H1 (cell line): ENCODE data around the gene COLEC11. TPM values are rescaled to one million over a fixed set of nuclear protein-coding genes. Genes with fewer than 3 reads are reported as not detected.

Experiments
- CTCF ChIA-PET: fragments of 300-600 bp; sonication (Branson Sonifier 250); formaldehyde crosslinking; loops from one replicate; lab custom pipeline; 2021; ENCODE audit not compliant: partially characterized antibody; lab: Charles Lee
- POLR2A ChIA-PET: fragments of 300-600 bp; sonication (Branson Sonifier 250); formaldehyde crosslinking; loops from one replicate; lab custom pipeline; 2021; ENCODE audit warnings: inconsistent platforms; ENCODE audit not compliant: partially characterized antibody; lab: Charles Lee
- DNase-seq, 2 experiments: peaks; one replicate each; pipeline versions ENCODE4 v3.0.0 to v3.0.0-alpha.2; 2010 to 2022; ENCODE audit warnings: low spot score in 2 of 2, low read depth in 1 of 2, mixed read lengths in 1 of 2
- FAIRE-seq: peaks from 2 replicates; lab custom pipeline; 2011; peaks lifted over from hg19 to GRCh38; lab: Jason Lieb, UNC
- H2AFZ ChIP-seq: 2 replicates; pipeline ENCODE4 v1.8.1; 2012; ENCODE audit warnings: low read length, inconsistent platforms
- H2AK5ac ChIP-seq: 2 replicates; pipeline ENCODE4 v1.6.1; 2013; ENCODE audit warnings: low read depth, low read length
- H2BK120ac ChIP-seq: replicated peaks from 2 replicates; pipeline ENCODE3; 2013; ENCODE audit warnings: low read depth, low read length, inconsistent platforms
- H2BK12ac ChIP-seq: 2 replicates; pipeline ENCODE4 v1.6.1; 2013; ENCODE audit warnings: low read depth, low read length
- H2BK15ac ChIP-seq: 2 replicates; pipeline ENCODE4 v1.6.1; 2013; ENCODE audit warnings: low read length
- H2BK20ac ChIP-seq: 2 replicates; pipeline ENCODE4 v1.6.1; 2013; ENCODE audit warnings: low read length
- H2BK5ac ChIP-seq: 2 replicates; pipeline ENCODE4 v1.6.1; 2013; ENCODE audit warnings: low read depth, low read length
- H3K14ac ChIP-seq: 2 replicates; pipeline ENCODE4 v1.6.1; 2013; ENCODE audit warnings: inconsistent platforms; ENCODE audit not compliant: insufficient read length
- H3K18ac ChIP-seq: 2 replicates; pipeline ENCODE4 v1.6.1; 2013; ENCODE audit warnings: low read length; ENCODE audit errors: extremely low read depth
- H3K23ac ChIP-seq: 2 replicates; pipeline ENCODE4 v1.6.1; 2013; ENCODE audit warnings: inconsistent platforms; ENCODE audit not compliant: insufficient read length
- H3K23me2 ChIP-seq: 2 replicates; pipeline ENCODE4 v1.6.1; 2013; ENCODE audit warnings: low read depth, low read length
- H3K27ac ChIP-seq: 2 replicates; pipeline ENCODE4 v1.6.1; 2011; ENCODE audit warnings: low read depth, low read length, inconsistent platforms
- H3K27me3 ChIP-seq, 4 experiments: replicated peaks in 1 of 4; 1 replicate in 1 of 4; 2 replicates in 3 of 4; pipeline versions ENCODE4 v1.6.1 to v1.8.1; 2011 to 2013; ENCODE audit warnings: low read length in 3 of 4, mild to moderate bottlenecking in 3 of 4, inconsistent platforms in 2 of 4, mixed read lengths in 2 of 4, moderate library complexity in 1 of 4; ENCODE audit not compliant: control insufficient read depth in 3 of 4, insufficient read depth in 3 of 4; ENCODE audit errors: extremely low read depth in 1 of 4
- H3K36me3 ChIP-seq, 4 experiments: 2 replicates each; pipeline versions ENCODE4 v1.6.1 to v1.8.1; 2011 to 2013; ENCODE audit warnings: mild to moderate bottlenecking in 4 of 4, low read length in 3 of 4, moderate library complexity in 2 of 4, control low read depth in 1 of 4, inconsistent platforms in 1 of 4; ENCODE audit not compliant: insufficient read depth in 4 of 4, control insufficient read depth in 2 of 4
- H3K4ac ChIP-seq: replicated peaks from 2 replicates; pipeline ENCODE3; 2013; ENCODE audit warnings: low read length, low read depth, mixed read lengths, inconsistent platforms; ENCODE audit not compliant: insufficient read length
- H3K4me1 ChIP-seq, 4 experiments: replicated peaks in 1 of 4; 1 replicate in 1 of 4; 2 replicates in 3 of 4; pipeline versions ENCODE4 v1.6.1 to v1.8.1; 2011 to 2013; ENCODE audit warnings: low read length in 3 of 4, inconsistent platforms in 2 of 4, mixed read lengths in 1 of 4; ENCODE audit not compliant: insufficient read depth in 4 of 4, control insufficient read depth in 3 of 4
- H3K4me2 ChIP-seq, 2 experiments: 2 replicates each; pipeline versions ENCODE4 v1.6.1 to v1.8.1; 2011 to 2013; ENCODE audit warnings: low read depth in 2 of 2, low read length in 2 of 2, control low read depth in 1 of 2, inconsistent platforms in 1 of 2, mild to moderate bottlenecking in 1 of 2; ENCODE audit not compliant: insufficient read depth in 1 of 2
- H3K4me3 ChIP-seq, 4 experiments: fragments of 200-600, 300-600 bp in 1 of 4; sonication (generic), shearing (Covaris generic), sonication (Bioruptor Twin) in 1 of 4; 2 replicates each; pipeline versions ENCODE4 v1.5.1 to v1.8.1; 2011 to 2016; ENCODE audit warnings: low read length in 4 of 4, low read depth in 3 of 4, control low read depth in 2 of 4, inconsistent platforms in 2 of 4, mild to moderate bottlenecking in 2 of 4, mixed read lengths in 1 of 4, moderate library complexity in 1 of 4; ENCODE audit not compliant: insufficient read depth in 2 of 4; ENCODE audit errors: extremely low read depth in 1 of 4
- H3K56ac ChIP-seq: replicated peaks from 2 replicates; pipeline ENCODE3; 2013; ENCODE audit warnings: low read depth, mild to moderate bottlenecking, mixed read lengths, low read length, inconsistent platforms; ENCODE audit not compliant: insufficient read length
- H3K79me1 ChIP-seq: 2 replicates; pipeline ENCODE4 v1.6.1; 2013; ENCODE audit warnings: low read depth, low read length, control low read depth
- H3K79me2 ChIP-seq, 2 experiments: 2 replicates each; pipeline versions ENCODE4 v1.6.1 to v1.8.1; 2012 to 2013; ENCODE audit warnings: low read length in 2 of 2, mild to moderate bottlenecking in 2 of 2, inconsistent platforms in 1 of 2; ENCODE audit not compliant: insufficient read depth in 2 of 2, control insufficient read depth in 1 of 2
- H3K9ac ChIP-seq, 4 experiments: replicated peaks in 1 of 4; 1 replicate in 1 of 4; 2 replicates in 3 of 4; pipeline versions ENCODE4 v1.6.1 to v1.8.1; 2011 to 2013; ENCODE audit warnings: low read depth in 3 of 4, low read length in 3 of 4, control low read depth in 2 of 4, mild to moderate bottlenecking in 2 of 4, moderate library complexity in 2 of 4, inconsistent platforms in 1 of 4; ENCODE audit errors: extremely low read depth in 1 of 4
- H3K9me3 ChIP-seq, 2 experiments: 2 replicates each; pipeline versions ENCODE4 v1.6.1 to v1.8.1; 2012 to 2013; ENCODE audit warnings: mild to moderate bottlenecking in 2 of 2, moderate library complexity in 2 of 2, control low read depth in 1 of 2, inconsistent platforms in 1 of 2, low read depth in 1 of 2, low read length in 1 of 2, mixed read lengths in 1 of 2; ENCODE audit not compliant: insufficient read depth in 2 of 2
- H4K20me1 ChIP-seq, 2 experiments: replicated peaks in 1 of 2; 2 replicates each; pipeline versions ENCODE3 to v1.8.1; 2011 to 2013; ENCODE audit warnings: inconsistent platforms in 2 of 2, low read length in 2 of 2, mild to moderate bottlenecking in 1 of 2; ENCODE audit not compliant: insufficient read depth in 2 of 2, control insufficient read depth in 1 of 2
- H4K5ac ChIP-seq: 2 replicates; pipeline ENCODE4 v1.6.1; 2013; ENCODE audit warnings: low read length, low read depth, mixed read lengths, inconsistent platforms; ENCODE audit not compliant: insufficient read length
- H4K8ac ChIP-seq: 2 replicates; pipeline ENCODE4 v1.8.0; 2013; ENCODE audit warnings: mild to moderate bottlenecking, moderate library complexity, low read length, inconsistent platforms; ENCODE audit not compliant: insufficient read depth; ENCODE audit errors: extremely low read depth
- H4K91ac ChIP-seq: replicated peaks from 2 replicates; pipeline ENCODE3; 2013; ENCODE audit warnings: low read length, mixed read lengths, inconsistent platforms; ENCODE audit not compliant: insufficient read length
- ASH2L ChIP-seq: fragments of 200-600, 300-600 bp; sonication (generic); IDR thresholded peaks from one replicate; pipeline ENCODE4 v1.7.1; 2017; ENCODE audit warnings: low read length
- E2F6 ChIP-seq: IDR thresholded peaks from 2 replicates; pipeline ENCODE4 v1.6.1; 2012; ENCODE audit warnings: inconsistent platforms
- TEAD4 ChIP-seq: IDR thresholded peaks from 2 replicates; pipeline ENCODE4 v1.6.1; 2012; ENCODE audit warnings: low read depth, low read length, inconsistent platforms, mixed read lengths
- WGBS, 2 experiments: shearing (Covaris generic) in 1 of 2; methylation state at CpG; one replicate each; pipeline versions ENCODE4 v1.1.6 to v1.1.7; 2013 to 2015; ENCODE audit warnings: low lambda C conversion rate in 2 of 2, mixed read lengths in 2 of 2, inconsistent platforms in 1 of 2, low coverage in 1 of 2, missing lambda C conversion rate in 1 of 2; ENCODE audit not compliant: insufficient replicate concordance in 2 of 2, insufficient coverage in 1 of 2, insufficient read length in 1 of 2; ENCODE audit errors: extremely low coverage in 1 of 2, missing lambda C conversion rate in 1 of 2; 5-methylcytosine and 5-hydroxymethylcytosine counted together
- polyA plus RNA-seq, 7 experiments: library from polyadenylated mRNA; depleted of rRNA in 3 of 7; stranded (reverse) in 5 of 7; unstranded in 2 of 7; fragments of >200 nt in 5 of 7; fragments of 200-250 nt in 2 of 7; gene quantifications; 1 replicate in 5 of 7; 2 replicates in 1 of 7; 4 replicates in 1 of 7; pipeline versions ENCODE4 v1.2.1 to v1.2.3, GENCODE V29; 2011 to 2013; ENCODE audit warnings: missing spikeins in 2 of 7, mixed read lengths in 2 of 7
- total RNA-seq: library from RNA; stranded (reverse); fragmentation: NEBNext Ultra II Directional; extraction: Animal tissue kit (Norgen Biotek cat#: 25700); gene quantifications from 2 replicates; pipeline ENCODE4 v1.2.1, GENCODE V29; 2021

Gene COLEC11
- total and polyA plus RNA-seq, 2 of the 8 experiments (the other 6 are each of a cell fraction or from before 2014, with no cell fraction given): 0.47 to 0.80 TPM

GRCh38 chr2:3674066-3674845 is 79.3 kb downstream of the COLEC11 start:
- no peaks in the 10 kb centered on the region for H3K4me1 ChIP-seq
- no peak overlapping the region for H2BK120ac ChIP-seq
- TF ChIP-seq ASH2L (no peak), TEAD4 (no peak), E2F6 (no peak)
- H2AFZ ChIP-seq: no peak overlapping the region
- no peaks in the 10 kb centered on the region for H3K9me3 ChIP-seq
- H2BK12ac ChIP-seq: no peak overlapping the region
- no peak overlapping the region for H3K56ac ChIP-seq
- no peak overlapping the region for H2BK5ac ChIP-seq
- POLR2A ChIA-PET: no interaction called here
- H3K79me1 ChIP-seq: no peaks in the 10 kb centered on the region
- no peaks in the 10 kb centered on the region for H4K20me1 ChIP-seq
- no peak overlapping the region for H3K4me2 ChIP-seq
- no peak overlapping the region for H3K9ac ChIP-seq
- no peaks in the 10 kb centered on the region for H3K27me3 ChIP-seq
- H3K18ac ChIP-seq: no peak overlapping the region
- CTCF ChIA-PET: no interaction called here
- no peaks in the 10 kb centered on the region for H3K36me3 ChIP-seq
- no peak overlapping the region for H3K23ac ChIP-seq
- H2BK15ac ChIP-seq: no peak overlapping the region
- H2AK5ac ChIP-seq: no peak overlapping the region
- no peaks in the 10 kb centered on the region for H3K79me2 ChIP-seq
- no peak for DNase-seq
- H2BK20ac ChIP-seq: no peak overlapping the region
- FAIRE-seq: no peak
- H3K4me3 ChIP-seq: no peak overlapping the region
- H3K14ac ChIP-seq: no peak overlapping the region
- 86% methylated on average over 9 of the region's 9 CpGs; no CpG with 5 or more reads in 1 of the 2 experiments for WGBS, 2 experiments
- no peak overlapping the region for H4K91ac ChIP-seq
- no peak overlapping the region for H3K4ac ChIP-seq
- H3K27ac ChIP-seq: no peak overlapping the region
- no peak overlapping the region for H4K8ac ChIP-seq
- H3K23me2 ChIP-seq: no peaks in the 10 kb centered on the region
- no peak overlapping the region for H4K5ac ChIP-seq
